Pancreas (tissue), 10 donors: ENCODE results near the gene SLC44A5. TPM values are rescaled to one million over a fixed set of nuclear protein-coding genes. Genes with fewer than 3 reads are reported as not detected.

Experiments
- ATAC-seq, 4 donors: fragments of 200-7000 bp; cut with Tn5 transposase; one replicate each; pipeline versions ENCODE4 v1.8.0 to v1.9.1; 2020; ENCODE audit warnings: mild to moderate bottlenecking in 4 of 4, moderate library complexity in 4 of 4
- DNase-seq, 6 donors: peaks; one replicate each; pipeline ENCODE4 v3.0.0-alpha.2; 2020
- FAIRE-seq: peaks from 2 replicates; lab custom pipeline; 2012; peaks lifted over from hg19 to GRCh38; lab: Jason Lieb, UNC
- H3K27ac ChIP-seq, 4 donors: fragments of 200-600 bp; sonication (generic); 1 replicate in 3 of 4; 2 replicates in 1 of 4; pipeline versions ENCODE4 v1.5.0 to v1.8.0; 2020
- H3K27me3 ChIP-seq, 4 donors: fragments of 200-600 bp; one replicate each; pipeline ENCODE4 v1.8.0; 2021
- H3K36me3 ChIP-seq, 3 donors: fragments of 200-600 bp; sonication (generic) in 1 of 3; one replicate each; pipeline versions ENCODE4 v1.5.0 to v1.8.0; 2020 to 2021
- H3K4me1 ChIP-seq, 3 donors: fragments of 200-600 bp; one replicate each; pipeline ENCODE4 v1.8.0; 2021
- H3K4me3 ChIP-seq, 4 donors: fragments of 200-600 bp; sonication (generic) in 2 of 4; one replicate each; pipeline versions ENCODE4 v1.5.0 to v1.8.0; 2020 to 2021
- H3K9me3 ChIP-seq, 4 donors: fragments of 200-600 bp; one replicate each; pipeline ENCODE4 v1.8.0; 2021
- CTCF ChIP-seq, 4 donors: fragments of 200-600 bp; sonication (generic) in 3 of 4; IDR thresholded peaks; one replicate each; pipeline versions ENCODE4 v1.5.0 to v1.8.0; 2021; ENCODE audit warnings: antibody characterized with exemption in 4 of 4
- WGBS, 2 donors: extraction: QIAGEN DNeasy Blood & Tissue Kit; methylation state at CpG; one replicate each; pipeline ENCODE4 v1.1.7; 2013; 5-methylcytosine and 5-hydroxymethylcytosine counted together
- intact Hi-C, 3 donors: fragments of 100-400 bp; cut with DNase I; formaldehyde crosslinking; loops; one replicate each; pipeline versions ENCODE4 v1.11.1 to v1.14.2; 2022
- polyA plus RNA-seq, 2 donors: library from polyadenylated mRNA; stranded (reverse); fragments of 200-250 nt; gene quantifications; one replicate each; pipeline ENCODE4 v1.2.3, GENCODE V29; 2013
- total RNA-seq, 6 donors: library from RNA; stranded (reverse); fragmentation: NEBNext Ultra II Directional in 4 of 6; extraction: Animal tissue kit (Norgen Biotek cat#: 25700) in 4 of 6; gene quantifications; one replicate each; pipeline versions ENCODE4 v1.2.1 to v1.2.4, GENCODE V29; 2021 to 2023
- donor health status: healthy with polysubstance abuse.
- donor health status: DM: no; HTN: no; CAD: no; lungs with moderate emphysema.
- donor health status: DM: no; HTN: no; CAD: no.
- donor health status: control.
- donor health status: control.
- donor health status: Bipolar disorder and iron deficiency.
- donor health status: DM: yes; HTN: yes; CAD: no.
- donor health status: DM: no; HTN: no; CAD: no.
- donor health status: DM: no; HTN: no; CAD: no.
- donor health status: DM: yes; HTN: yes; CAD: no.

Gene SLC44A5
- total and polyA plus RNA-seq, 8 donors: 0.16 to 3.4 (median 1.2) TPM

- WGBS, 2 donors: 64 to 85% methylated on average over 1 of the region's 1 CpG
- no peak overlapping the region for H3K4me3 ChIP-seq
- H3K27ac ChIP-seq: no peak overlapping the region
- no peak for TF ChIP-seq CTCF (IDR thresholded peaks at IDR 0.05)
- H3K27me3 ChIP-seq: no peaks in the 10 kb centered on the region
- H3K9me3 ChIP-seq: no peaks in the 10 kb centered on the region
- peaks cover 0 to 6% (median 4%) of the 10 kb centered on the region in 3 donors for H3K4me1 ChIP-seq
- no peak for FAIRE-seq
- DNase-seq: no peak
- ATAC-seq: no peak
- intact Hi-C loops: no loop called here
- no peaks in the 10 kb centered on the region for H3K36me3 ChIP-seq
Observed at GRCh38 chr1:75554870-75555269, 56.0 kb downstream of the SLC44A5 start.

- intact Hi-C loops: no loop called here
- H3K4me1 ChIP-seq: peaks cover 0 to under 1% (median 0%) of the 10 kb centered on the region in 3 donors
- no peak for FAIRE-seq
- TF ChIP-seq CTCF (IDR thresholded peaks at IDR 0.05): no peak
- H3K27ac ChIP-seq: no peak overlapping the region
- H3K9me3 ChIP-seq: no peaks in the 10 kb centered on the region
- no peak for DNase-seq
- no peaks in the 10 kb centered on the region for H3K36me3 ChIP-seq
- WGBS, 2 donors: 88 to 92% methylated on average over 2 of the region's 2 CpGs
- no peaks in the 10 kb centered on the region for H3K27me3 ChIP-seq
- H3K4me3 ChIP-seq: no peak overlapping the region
- no peak for ATAC-seq
Observed at GRCh38 chr1:75554181-75554580, 56.7 kb downstream of the SLC44A5 start.

GRCh38 chr1:75550559-75550958, 60.4 kb downstream of the SLC44A5 start:
- Histone ChIP-seq H3K4me1 (no peaks in the 10 kb centered on the region), H3K4me3 (no peak overlapping the region), H3K36me3 (no peaks in the 10 kb centered on the region), H3K27me3 (no peaks in the 10 kb centered on the region), H3K27ac (no peak overlapping the region), H3K9me3 (no peaks in the 10 kb centered on the region)
- intact Hi-C loops: no loop called here
- FAIRE-seq: no peak
- no peak for DNase-seq
- no peak for ATAC-seq
- TF ChIP-seq CTCF (IDR thresholded peaks at IDR 0.05): no peak

GRCh38 chr1:75548721-75549480, 62.0 kb downstream of the SLC44A5 start:
- DNase-seq: no peak
- Histone ChIP-seq H3K4me3 (no peak overlapping the region), H3K36me3 (no peaks in the 10 kb centered on the region), H3K4me1 (no peaks in the 10 kb centered on the region), H3K9me3 (no peaks in the 10 kb centered on the region), H3K27me3 (no peaks in the 10 kb centered on the region), H3K27ac (no peak overlapping the region)
- intact Hi-C loops: no loop called here
- ATAC-seq: peak in 3 of 4 donors; percentile 30 to 55 (median 34)
- FAIRE-seq: no peak
- no peak for TF ChIP-seq CTCF (IDR thresholded peaks at IDR 0.05)
- WGBS, 2 donors: 59 to 66% methylated on average over 3 of the region's 3 CpGs

DNA sequence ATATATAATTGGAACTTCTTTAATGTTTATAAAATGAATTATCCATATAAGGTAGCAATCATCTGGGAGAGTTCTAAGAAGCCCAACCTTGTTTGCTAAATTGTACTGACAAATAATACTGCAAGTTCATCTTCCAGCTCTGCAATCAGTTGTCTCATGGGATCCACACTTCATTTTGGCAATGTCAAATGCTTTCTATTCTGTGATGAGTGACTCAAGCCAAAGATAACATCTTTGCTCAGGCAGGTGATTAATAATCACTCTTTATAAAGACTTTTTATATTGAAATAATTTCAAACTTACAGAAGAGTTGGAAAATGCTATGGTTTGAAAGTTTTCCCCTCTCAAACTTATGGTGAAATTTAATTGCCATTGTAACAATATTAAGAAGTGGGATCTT, 67.2 kb downstream of the SLC44A5 start:
- DNase-seq: no peak
- TF ChIP-seq CTCF (IDR thresholded peaks at IDR 0.05): no peak
- no peak overlapping the region for H3K27ac ChIP-seq
- intact Hi-C loops: no loop called here
- no peaks in the 10 kb centered on the region for H3K36me3 ChIP-seq
- FAIRE-seq: no peak
- H3K4me1 ChIP-seq: peaks cover 0 to 6% (median 4%) of the 10 kb centered on the region in 3 donors
- H3K4me3 ChIP-seq: no peak overlapping the region
- H3K9me3 ChIP-seq: no peaks in the 10 kb centered on the region
- no peaks in the 10 kb centered on the region for H3K27me3 ChIP-seq
- no peak for ATAC-seq
